Measurements from ENCODE around the gene LRMDA. TPM values are rescaled to one million over a fixed set of nuclear protein-coding genes. Genes with fewer than 3 reads are reported as not detected.

LRMDA gene
- total and polyA plus RNA-seq, 2 of the 4 experiments (the other 2 are of a cell fraction): 0.07 TPM; not detected in 1

DNA sequence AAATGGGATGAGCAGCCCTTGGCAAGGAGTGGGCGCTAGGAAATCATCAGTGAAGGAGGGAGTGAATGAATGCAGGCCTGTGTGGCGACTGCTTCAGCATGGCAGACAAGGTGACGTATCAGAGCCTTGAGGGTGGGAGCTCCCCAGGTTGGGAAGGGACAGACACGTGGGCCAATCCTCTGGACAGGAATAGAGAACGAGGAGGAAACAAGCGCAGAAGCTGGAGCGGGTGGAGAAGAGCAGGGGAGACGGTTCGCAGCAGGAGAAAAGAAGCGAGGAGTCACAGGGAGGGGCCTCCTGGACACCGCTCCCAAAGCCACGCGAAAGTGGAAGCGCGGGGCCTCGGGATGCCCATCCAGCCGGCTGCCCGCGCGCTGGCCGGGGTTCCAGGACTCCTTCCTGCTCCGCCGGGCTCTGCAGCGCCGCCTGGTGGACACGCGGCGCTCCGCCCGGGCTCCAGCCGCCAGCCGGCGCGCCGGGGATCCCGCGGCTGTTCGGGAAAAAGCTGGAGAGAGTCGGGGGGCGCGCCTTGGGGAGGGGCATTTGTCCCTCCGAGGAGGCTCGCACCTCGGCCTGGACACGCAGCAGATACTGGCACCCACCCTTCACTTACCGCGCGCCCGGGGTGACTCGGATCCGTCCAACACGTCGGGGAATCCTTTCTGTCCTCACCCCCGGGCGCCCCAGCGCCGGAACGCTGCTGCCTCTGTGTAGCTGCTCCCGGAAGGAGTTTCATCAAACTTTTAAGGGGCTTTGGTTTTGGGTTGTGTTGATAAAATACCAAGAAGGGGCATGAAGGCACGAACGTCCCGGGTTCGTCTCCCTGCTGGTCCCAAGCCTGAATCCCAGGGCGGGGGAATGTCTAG lies 36.1 kb upstream of the LRMDA start:
- no TSS peak for BruUV-seq (replicated peaks)
- peaks cover 34% of the 10 kb centered on the region for H3K36me3 ChIP-seq (ENCODE audit: control insufficient read depth, insufficient read depth, low read length)
- TF ChIP-seq, protein P1, sequence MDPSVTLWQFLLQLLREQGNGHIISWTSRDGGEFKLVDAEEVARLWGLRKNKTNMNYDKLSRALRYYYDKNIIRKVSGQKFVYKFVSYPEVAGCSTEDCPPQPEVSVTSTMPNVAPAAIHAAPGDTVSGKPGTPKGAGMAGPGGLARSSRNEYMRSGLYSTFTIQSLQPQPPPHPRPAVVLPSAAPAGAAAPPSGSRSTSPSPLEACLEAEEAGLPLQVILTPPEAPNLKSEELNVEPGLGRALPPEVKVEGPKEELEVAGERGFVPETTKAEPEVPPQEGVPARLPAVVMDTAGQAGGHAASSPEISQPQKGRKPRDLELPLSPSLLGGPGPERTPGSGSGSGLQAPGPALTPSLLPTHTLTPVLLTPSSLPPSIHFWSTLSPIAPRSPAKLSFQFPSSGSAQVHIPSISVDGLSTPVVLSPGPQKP (IDR thresholded peaks at IDR 0.05; ENCODE audit: borderline replicate concordance, low read depth, low read length): no peak
- TF ChIP-seq CHD1 (IDR thresholded peaks at IDR 0.05; ENCODE audit: low read depth, low read length): no peak
- no peak for TF ChIP-seq MAZ (IDR thresholded peaks at IDR 0.05; ENCODE audit: borderline replicate concordance, low read depth, low read length)
- peak; percentile 68 for TF ChIP-seq RAD21 (IDR thresholded peaks at IDR 0.05; ENCODE audit: low read length)
- no peak for TF ChIP-seq BHLHE40 (IDR thresholded peaks at IDR 0.05; ENCODE audit: low read depth, low read length)
- no peak for TF ChIP-seq NFE2L2 (IDR thresholded peaks at IDR 0.05; ENCODE audit: low read depth, low read length)
- no peak for TF ChIP-seq RFX5 (IDR thresholded peaks at IDR 0.05; ENCODE audit: low read depth, low read length)
- TF ChIP-seq, protein P2, sequence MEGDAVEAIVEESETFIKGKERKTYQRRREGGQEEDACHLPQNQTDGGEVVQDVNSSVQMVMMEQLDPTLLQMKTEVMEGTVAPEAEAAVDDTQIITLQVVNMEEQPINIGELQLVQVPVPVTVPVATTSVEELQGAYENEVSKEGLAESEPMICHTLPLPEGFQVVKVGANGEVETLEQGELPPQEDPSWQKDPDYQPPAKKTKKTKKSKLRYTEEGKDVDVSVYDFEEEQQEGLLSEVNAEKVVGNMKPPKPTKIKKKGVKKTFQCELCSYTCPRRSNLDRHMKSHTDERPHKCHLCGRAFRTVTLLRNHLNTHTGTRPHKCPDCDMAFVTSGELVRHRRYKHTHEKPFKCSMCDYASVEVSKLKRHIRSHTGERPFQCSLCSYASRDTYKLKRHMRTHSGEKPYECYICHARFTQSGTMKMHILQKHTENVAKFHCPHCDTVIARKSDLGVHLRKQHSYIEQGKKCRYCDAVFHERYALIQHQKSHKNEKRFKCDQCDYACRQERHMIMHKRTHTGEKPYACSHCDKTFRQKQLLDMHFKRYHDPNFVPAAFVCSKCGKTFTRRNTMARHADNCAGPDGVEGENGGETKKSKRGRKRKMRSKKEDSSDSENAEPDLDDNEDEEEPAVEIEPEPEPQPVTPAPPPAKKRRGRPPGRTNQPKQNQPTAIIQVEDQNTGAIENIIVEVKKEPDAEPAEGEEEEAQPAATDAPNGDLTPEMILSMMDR (conservative IDR thresholded peaks at IDR 0.05; ENCODE audit: low read depth, low read length): peak; percentile 80
- no peak for TF ChIP-seq POLR2A (IDR thresholded peaks at IDR 0.05; ENCODE audit: low read depth, low read length)
- TF ChIP-seq SMC3 (IDR thresholded peaks at IDR 0.05; ENCODE audit: low read depth, low read length): peak; percentile 57
- TF ChIP-seq FOS (IDR thresholded peaks at IDR 0.05; ENCODE audit: low read depth, low read length): no peak
- no peak for TF ChIP-seq MXI1 (IDR thresholded peaks at IDR 0.05; ENCODE audit: borderline replicate concordance, low read depth, low read length)
- TF ChIP-seq CEBPB (IDR thresholded peaks at IDR 0.05; ENCODE audit: low read depth, low read length): no peak
- peak; percentile 55 for TF ChIP-seq RCOR1 (IDR thresholded peaks at IDR 0.05; ENCODE audit: insufficient replicate concordance, low read length)

More for the DNA sequence above, 36.1 kb upstream of the LRMDA start:
- peak overlapping the region; percentile 55 for H3K56ac ChIP-seq (ENCODE audit: extremely low read depth, insufficient read depth, low read length)
- peak overlapping the region; percentile 67 for H3K23ac ChIP-seq (ENCODE audit: low read depth, low read length)
- H4K5ac ChIP-seq (ENCODE audit: low read depth, low read length): peak overlapping the region; percentile 45
- H2BK5ac ChIP-seq (ENCODE audit: low read depth, low read length, poor library complexity, severe bottlenecking): peak overlapping the region; percentile 83
- peaks cover 8% of the 10 kb centered on the region; the same call in 1 of the 2 replicates for H4K20me1 ChIP-seq (ENCODE audit: insufficient read depth, low read length)
- H3K9me3 ChIP-seq (ENCODE audit: control insufficient read depth, insufficient read depth, low read length): no peaks in the 10 kb centered on the region
- intact Hi-C loops (cut with micrococcal nuclease) (loop anchor here (2.0 to 5.0 kb wide), 2 partner anchors 158 to 283 kb away; partner anchors contain the start of gene SAMD8), in situ Hi-C loops (cut with MboI; ENCODE audit: low sequenced_read_pairs) (loop anchor here (5.0 to 10.0 kb wide), 2 partner anchors 100 to 1717 kb away; no protein-coding TSS in a partner anchor), dilution Hi-C loops (cut with HindIII; ENCODE audit: low sequenced_read_pairs, unreplicated experiment) (no loop called here)
- 33% methylated on average over 19 of the region's 64 CpGs; no CpG with 5 or more reads in 1 of the 2 experiments for WGBS, 2 experiments (ENCODE audit: extremely low coverage in 2 of 2, insufficient read length in 1 of 2)
- H3K18ac ChIP-seq (ENCODE audit: low read depth, low read length): peak overlapping the region; percentile 83
- H3K4me1 ChIP-seq (ENCODE audit: control insufficient read depth, insufficient read depth, low read length): peaks cover 13% of the 10 kb centered on the region; the same call in 1 of the 2 replicates
- H2AK5ac ChIP-seq (ENCODE audit: low read depth, low read length): peak overlapping the region; percentile 64
- H3K4me2 ChIP-seq (ENCODE audit: low read depth, low read length): peak overlapping the region; percentile 81
- peaks cover 3 to 21% of the 10 kb centered on the region in 2 experiments for H3K79me1 ChIP-seq (ENCODE audit: low read depth in 1 of 2, low read length in 2 of 2)
- peak; percentile 48 for DNase-seq
- no peaks in the 10 kb centered on the region for H3K27me3 ChIP-seq (ENCODE audit: control insufficient read depth, insufficient read depth, low read length)
- peak overlapping the region; percentile 92 for H2AFZ ChIP-seq (replicated peaks; ENCODE audit: low read length, poor library complexity)
- peak overlapping the region; percentile 99 for H3K4me3 ChIP-seq (ENCODE audit: insufficient read depth, low read depth, low read length)
- H2BK15ac ChIP-seq (ENCODE audit: low read depth, low read length): peak overlapping the region; percentile 96; the same call in 2 of the 3 replicates
- H2AK9ac ChIP-seq (replicated peaks; ENCODE audit: low read depth, low read length, poor library complexity): peak overlapping the region; percentile 92
- peak overlapping the region; percentile 91 for H3K9ac ChIP-seq (ENCODE audit: low read depth, low read length)
- peak overlapping the region; percentile 98 for H3K27ac ChIP-seq (ENCODE audit: insufficient read depth, low read length)
- peak overlapping the region; percentile 95 for H3K4ac ChIP-seq (ENCODE audit: low read depth, low read length)
- POLR2A ChIA-PET (ENCODE audit: unreplicated experiment): no interaction called here
- peak; percentile 51 for ATAC-seq (ENCODE audit: low read depth)
- H4K8ac ChIP-seq (ENCODE audit: low read depth in 2 of 2, low read length in 2 of 2): peak overlapping the region; percentile 84 to 92
- H4K91ac ChIP-seq (ENCODE audit: insufficient read depth, low read depth, low read length): peak overlapping the region; percentile 93
- H2BK120ac ChIP-seq (ENCODE audit: low read depth, low read length): peak overlapping the region; percentile 91
- CTCF ChIA-PET: interaction anchor here (0.6 to 1.5 kb wide), 9 partner anchors 8 to 1933 kb away, joined by 3 to 7 read pairs (median 4); no protein-coding TSS in a partner anchor
- H2BK20ac ChIP-seq (ENCODE audit: low read depth, low read length): peak overlapping the region; percentile 86
- H3K14ac ChIP-seq (replicated peaks; ENCODE audit: low read depth, low read length): peak overlapping the region; percentile 81
- H3K9me1 ChIP-seq (ENCODE audit: insufficient read depth, low read length): peaks cover 5% of the 10 kb centered on the region; the same call in 1 of the 2 replicates

Data from IMR-90 (cell line).